Upper lobe of left lung (tissue), 6 donors: ENCODE data around the gene PTPN6. TPM values are rescaled to one million over a fixed set of nuclear protein-coding genes. Genes with fewer than 3 reads are reported as not detected.
A peak's percentile ranks its signal among the peaks of the same experiment; 100 is the strongest.

ENCODE experiments used
- ATAC-seq, 2 donors: fragments of 200-7000 bp; cut with Tn5 transposase; one replicate each; pipeline ENCODE4 v1.9.1; 2022; ENCODE audit warnings: mild to moderate bottlenecking in 2 of 2, moderate library complexity in 2 of 2; ENCODE audit not compliant: low FRiP score in 2 of 2
- DNase-seq, 2 donors: peaks; one replicate each; pipeline ENCODE4 v3.0.0-alpha.2; 2019 to 2020
- H3K27ac ChIP-seq, 4 donors: fragments of 200-600 bp; sonication (generic); one replicate each; pipeline ENCODE4 v1.5.1; 2016 to 2019
- H3K27me3 ChIP-seq, 4 donors: fragments of 200-600 bp; sonication (generic); one replicate each; pipeline ENCODE4 v1.5.1; 2017 to 2019
- H3K36me3 ChIP-seq, 4 donors: fragments of 200-600 bp; sonication (generic); one replicate each; pipeline ENCODE4 v1.5.1; 2016 to 2019
- H3K4me1 ChIP-seq, 4 donors: fragments of 200-600 bp; sonication (generic); one replicate each; pipeline ENCODE4 v1.5.1; 2018 to 2019
- H3K4me3 ChIP-seq, 4 donors: fragments of 200-600 bp; sonication (generic); one replicate each; pipeline ENCODE4 v1.5.1; 2017 to 2019; ENCODE audit warnings: mild to moderate bottlenecking in 2 of 4, moderate library complexity in 1 of 4
- H3K9me3 ChIP-seq, 4 donors: fragments of 200-600 bp; sonication (generic); one replicate each; pipeline ENCODE4 v1.5.1; 2018 to 2019
- CTCF ChIP-seq, 6 experiments: fragments of 450-650 bp in 4 of 6; fragments of 200-600 bp in 2 of 6; sonication (generic) in 2 of 6; IDR thresholded peaks; one replicate each; pipeline ENCODE4 v1.5.1; 2016 to 2019; ENCODE audit warnings: antibody characterized with exemption in 6 of 6
- EP300 ChIP-seq, 4 donors: sonication (generic); formaldehyde crosslinking; IDR thresholded peaks; one replicate each; pipeline ENCODE4 v1.5.1; 2017; ENCODE audit warnings: antibody characterized with exemption in 4 of 4, control low read depth in 2 of 4
- POLR2A ChIP-seq, 4 donors: fragments of 450-650 bp; IDR thresholded peaks; one replicate each; pipeline ENCODE4 v1.5.1; 2016 to 2017; ENCODE audit warnings: antibody characterized with exemption in 4 of 4, mild to moderate bottlenecking in 2 of 4
- POLR2AphosphoS5 ChIP-seq, 2 donors: sonication (generic); formaldehyde crosslinking; IDR thresholded peaks; one replicate each; pipeline ENCODE4 v1.5.1; 2017; ENCODE audit warnings: antibody characterized with exemption in 2 of 2
- WGBS, 2 donors: methylation state at CpG; one replicate each; pipeline ENCODE4 v1.1.5; 2017 to 2018; 5-methylcytosine and 5-hydroxymethylcytosine counted together
- total RNA-seq, 6 donors: library from RNA; depleted of rRNA in 4 of 6; stranded (reverse); fragments of >200 nt in 4 of 6; gene quantifications; one replicate each; pipeline versions ENCODE4 v1.1.0 to v1.2.1, GENCODE V29; 2016 to 2021
- donor health status: DM: no; HTN: no; CAD: no; lungs with moderate emphysema.
- donor health status: DM: no; HTN: yes; CAD: no; lungs with severe emphysema.

PTPN6 gene
- total RNA-seq, 6 donors from 2014 or later, result 56.3 to 215 (median 114) TPM

GRCh38 chr12:6948873-6949594 lies 2.1 kb upstream of the PTPN6 start:
- ATAC-seq, result no peak

GRCh38 chr12:6950401-6950801 lies 755 bp upstream of the PTPN6 start:
- DNase-seq, result no peak
- peak overlapping the region; percentile 81 to 97 (median 88) for H3K27ac ChIP-seq
- 75% methylated on average over 1 of the region's 1 CpG; no CpG with 5 or more reads in 1 of the 2 donors for WGBS, 2 donors
- ATAC-seq, result no peak
- no peaks in the 10 kb centered on the region for H3K9me3 ChIP-seq
- TF ChIP-seq CTCF (IDR thresholded peaks at IDR 0.05), result no peak
- peaks cover 0 to 17% (median 4%) of the 10 kb centered on the region in 4 donors for H3K36me3 ChIP-seq
- H3K27me3 ChIP-seq, result no peaks in the 10 kb centered on the region
- peaks cover 19 to 56% (median 43%) of the 10 kb centered on the region in 4 donors for H3K4me1 ChIP-seq
- H3K4me3 ChIP-seq, result peak overlapping the region in 1 of 4 donors; percentile 43

More at GRCh38 chr12:6948873-6949594, 2.1 kb upstream of the PTPN6 start:
- TF ChIP-seq EP300 (IDR thresholded peaks at IDR 0.05) (peak in 1 of 4 donors; percentile 33), POLR2A (IDR thresholded peaks at IDR 0.05) (peak in 1 of 4 donors; percentile 13), POLR2AphosphoS5 (IDR thresholded peaks at IDR 0.05) (peak in 1 of 2 donors; percentile 40), CTCF (IDR thresholded peaks at IDR 0.05) (peak in 2 of 6 experiments; percentile 36 to 37)
- Histone ChIP-seq H3K9me3 (no peaks in the 10 kb centered on the region), H3K36me3 (peaks cover 0 to 15% (median under 1%) of the 10 kb centered on the region in 4 donors), H3K27me3 (no peaks in the 10 kb centered on the region), H3K27ac (peak overlapping the region in 3 of 4 donors; percentile 9 to 73 (median 71)), H3K4me3 (no peak overlapping the region), H3K4me1 (peaks cover 15 to 56% (median 39%) of the 10 kb centered on the region in 4 donors)
- 65 to 82% methylated on average over 15 of the region's 15 CpGs for WGBS, 2 donors
- no peak for DNase-seq

DNA sequence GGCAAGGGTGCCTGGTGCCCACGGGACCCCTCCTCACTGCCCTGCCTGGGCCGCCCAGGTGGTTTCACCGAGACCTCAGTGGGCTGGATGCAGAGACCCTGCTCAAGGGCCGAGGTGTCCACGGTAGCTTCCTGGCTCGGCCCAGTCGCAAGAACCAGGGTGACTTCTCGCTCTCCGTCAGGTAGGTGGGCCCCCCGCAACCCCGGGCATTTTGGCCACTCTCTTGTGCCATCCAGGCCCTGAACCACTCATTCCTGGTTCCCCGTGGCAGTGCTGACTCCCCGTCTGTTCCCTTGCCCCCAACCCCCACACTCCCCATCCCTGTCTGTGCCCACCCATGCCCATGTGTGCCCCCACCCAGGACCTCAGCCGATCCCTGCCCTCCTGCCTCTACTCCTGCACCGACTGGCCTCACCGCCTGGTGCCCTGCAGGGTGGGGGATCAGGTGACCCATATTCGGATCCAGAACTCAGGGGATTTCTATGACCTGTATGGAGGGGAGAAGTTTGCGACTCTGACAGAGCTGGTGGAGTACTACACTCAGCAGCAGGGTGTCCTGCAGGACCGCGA lies 480 bp downstream of the PTPN6 start:
- Histone ChIP-seq H3K27ac (peak overlapping the region; percentile 81 to 97 (median 88)), H3K4me1 (peaks cover 19 to 56% (median 43%) of the 10 kb centered on the region in 4 donors)
- TF ChIP-seq POLR2AphosphoS5 (IDR thresholded peaks at IDR 0.05) (no peak), POLR2A (IDR thresholded peaks at IDR 0.05) (no peak), EP300 (IDR thresholded peaks at IDR 0.05) (no peak), CTCF (IDR thresholded peaks at IDR 0.05) (no peak)

DNA sequence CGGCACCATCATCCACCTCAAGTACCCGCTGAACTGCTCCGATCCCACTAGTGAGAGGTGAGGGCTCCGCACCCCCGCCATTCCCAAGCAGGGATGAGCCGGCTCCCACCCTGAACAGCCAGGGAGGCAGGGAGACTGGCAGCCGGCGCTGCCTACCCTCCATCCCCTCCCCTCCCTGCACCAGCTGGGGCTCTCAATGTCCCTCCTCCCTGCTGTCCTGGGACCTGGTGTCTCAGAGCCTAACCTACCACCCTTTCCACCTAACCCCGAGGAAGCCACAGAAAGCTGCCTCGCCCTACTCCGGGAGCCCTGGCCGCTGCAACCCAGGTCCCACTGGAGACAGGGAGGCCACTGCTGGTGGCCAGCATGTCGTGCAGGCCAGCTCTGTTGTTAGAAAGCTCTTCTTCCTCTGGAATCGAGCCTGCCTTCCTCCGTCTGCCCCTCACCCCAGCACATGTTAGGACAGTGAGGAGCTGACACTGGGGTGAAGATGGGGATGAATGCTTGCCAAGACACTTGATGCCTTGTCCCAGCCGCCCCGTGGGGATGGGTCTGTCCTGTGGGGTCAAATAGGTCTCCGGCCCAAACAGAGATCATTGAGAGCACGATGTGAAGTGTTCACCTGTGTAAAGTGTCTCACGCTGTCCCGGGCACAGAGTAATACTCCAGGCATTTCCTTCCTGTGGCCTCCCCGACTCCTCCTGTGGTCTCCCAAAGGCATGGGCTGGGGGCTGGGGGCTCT lies 1.1 kb downstream of the PTPN6 start:
- Histone ChIP-seq H3K4me1 (peaks cover 19 to 59% (median 44%) of the 10 kb centered on the region in 4 donors), H3K36me3 (peaks cover 0 to 15% (median 9%) of the 10 kb centered on the region in 4 donors), H3K27ac (peak overlapping the region; percentile 81 to 97 (median 88)), H3K9me3 (no peaks in the 10 kb centered on the region), H3K27me3 (no peaks in the 10 kb centered on the region), H3K4me3 (peak overlapping the region; percentile 5 to 54 (median 47))
- TF ChIP-seq POLR2A (IDR thresholded peaks at IDR 0.05) (no peak), EP300 (IDR thresholded peaks at IDR 0.05) (no peak), POLR2AphosphoS5 (IDR thresholded peaks at IDR 0.05) (no peak), CTCF (IDR thresholded peaks at IDR 0.05) (no peak)
- DNase-seq (no peak), ATAC-seq (no peak)
- 64 to 75% methylated on average over 9 to 22 of the region's 22 CpGs for WGBS, 2 donors

More for the DNA sequence above, 480 bp downstream of the PTPN6 start:
- 71 to 94% methylated on average over 11 to 20 of the region's 20 CpGs for WGBS, 2 donors
- H3K9me3 ChIP-seq, result no peaks in the 10 kb centered on the region
- ATAC-seq, result no peak
- no peak for DNase-seq
- H3K36me3 ChIP-seq, result peaks cover 0 to 12% (median 11%) of the 10 kb centered on the region in 4 donors
- H3K4me3 ChIP-seq, result peak overlapping the region; percentile 5 to 54 (median 47)
- H3K27me3 ChIP-seq, result no peaks in the 10 kb centered on the region
